Gastroesophageal sphincter (tissue), 4 donors: ENCODE measurements around the gene CSF2. TPM values are rescaled to one million over a fixed set of nuclear protein-coding genes. Genes with fewer than 3 reads are reported as not detected.

Experiments used
- ATAC-seq: fragments of 150-250 bp; one replicate; pipeline ENCODE4 v1.9.1; 2016; ENCODE audit warnings: mild to moderate bottlenecking, moderate library complexity
- H3K27ac ChIP-seq, 4 donors: fragments of 200-600 bp; sonication (generic) in 3 of 4; 1 replicate in 3 of 4; 2 replicates in 1 of 4; pipeline ENCODE4 v1.5.1; 2016 to 2019
- H3K27me3 ChIP-seq: fragments of 200-600 bp; sonication (generic); one replicate; pipeline ENCODE4 v1.5.1; 2019
- H3K36me3 ChIP-seq, 2 donors: fragments of 200-600 bp; sonication (generic); one replicate each; pipeline ENCODE4 v1.5.1; 2019; ENCODE audit warnings: control low read depth in 1 of 2
- H3K4me1 ChIP-seq, 3 donors: fragments of 200-600 bp; sonication (generic); 1 replicate in 2 of 3; 2 replicates in 1 of 3; pipeline ENCODE4 v1.5.1; 2016 to 2019; ENCODE audit warnings: control low read depth in 2 of 3
- H3K4me3 ChIP-seq, 2 donors: fragments of 200-600 bp; sonication (generic); one replicate each; pipeline ENCODE4 v1.5.1; 2019; ENCODE audit warnings: mild to moderate bottlenecking in 1 of 2, moderate library complexity in 1 of 2
- H3K9me3 ChIP-seq, 3 donors: fragments of 200-600 bp; sonication (generic); one replicate each; pipeline ENCODE4 v1.5.1; 2017 to 2019; ENCODE audit warnings: control low read depth in 2 of 3
- CTCF ChIP-seq, 4 experiments: fragments of 200-600 bp in 2 of 4; fragments of 450-650 bp in 2 of 4; sonication (generic) in 1 of 4; IDR thresholded peaks; one replicate each; pipeline ENCODE4 v1.5.1; 2017 to 2019; ENCODE audit warnings: antibody characterized with exemption in 4 of 4, mild to moderate bottlenecking in 2 of 4, moderate library complexity in 2 of 4
- EP300 ChIP-seq: sonication (generic); formaldehyde crosslinking; IDR thresholded peaks from one replicate; pipeline ENCODE4 v1.6.1; 2017; ENCODE audit warnings: antibody characterized with exemption, mild to moderate bottlenecking
- POLR2A ChIP-seq, 2 donors: fragments of 450-650 bp; IDR thresholded peaks; one replicate each; pipeline ENCODE4 v1.6.1; 2017; ENCODE audit warnings: antibody characterized with exemption in 2 of 2, mild to moderate bottlenecking in 2 of 2, moderate library complexity in 1 of 2
- POLR2AphosphoS5 ChIP-seq: sonication (generic); formaldehyde crosslinking; IDR thresholded peaks from one replicate; pipeline ENCODE4 v1.6.1; 2017; ENCODE audit warnings: antibody characterized with exemption
- WGBS, 2 donors: methylation state at CpG; one replicate each; pipeline ENCODE4 v1.1.5; 2018; ENCODE audit warnings: low coverage in 1 of 2; 5-methylcytosine and 5-hydroxymethylcytosine counted together
- total RNA-seq, 4 donors: library from RNA; depleted of rRNA; stranded (reverse); fragments of >200 nt; gene quantifications; one replicate each; pipeline ENCODE4 v1.1.0, GENCODE V29; 2016

CSF2 gene
- total RNA-seq, 4 donors from 2014 or later: 1.1 TPM; not detected in 3

GRCh38 chr5:132067451-132067850 is 6.1 kb upstream of the CSF2 start:
- TF ChIP-seq POLR2A (IDR thresholded peaks at IDR 0.05): no peak
- TF ChIP-seq EP300: no peak
- TF ChIP-seq CTCF (IDR thresholded peaks at IDR 0.05): no peak
- no peak for TF ChIP-seq POLR2AphosphoS5
- Histone ChIP-seq H3K4me3 (no peak overlapping the region), H3K27me3 (no peaks in the 10 kb centered on the region), H3K9me3 (no peaks in the 10 kb centered on the region), H3K27ac (no peak overlapping the region), H3K36me3 (no peaks in the 10 kb centered on the region), H3K4me1 (no peaks in the 10 kb centered on the region)
- ATAC-seq: no peak
- no CpG with 5 or more reads among the region's 11 CpGs for WGBS, 2 donors

- TF ChIP-seq POLR2AphosphoS5 (no peak), EP300 (no peak), CTCF (IDR thresholded peaks at IDR 0.05) (no peak), POLR2A (IDR thresholded peaks at IDR 0.05) (no peak)
- ATAC-seq: no peak
- Histone ChIP-seq H3K27ac (no peak overlapping the region), H3K9me3 (no peaks in the 10 kb centered on the region), H3K36me3 (no peaks in the 10 kb centered on the region), H3K4me1 (no peaks in the 10 kb centered on the region), H3K4me3 (no peak overlapping the region), H3K27me3 (no peaks in the 10 kb centered on the region)
- WGBS, 2 donors: 82 to 87% methylated on average over 2 to 3 of the region's 13 CpGs
Observed at GRCh38 chr5:132067941-132068808, 5.4 kb upstream of the CSF2 start.

GRCh38 chr5:132069561-132069960 is 4.0 kb upstream of the CSF2 start:
- ATAC-seq: no peak
- no peak overlapping the region for H3K4me3 ChIP-seq
- no peaks in the 10 kb centered on the region for H3K4me1 ChIP-seq
- H3K36me3 ChIP-seq: no peaks in the 10 kb centered on the region
- TF ChIP-seq EP300 (no peak), CTCF (IDR thresholded peaks at IDR 0.05) (no peak), POLR2AphosphoS5 (no peak), POLR2A (IDR thresholded peaks at IDR 0.05) (no peak)
- H3K27ac ChIP-seq: no peak overlapping the region
- H3K9me3 ChIP-seq: no peaks in the 10 kb centered on the region
- WGBS, 2 donors: 87% methylated on average over 3 of the region's 10 CpGs; no CpG with 5 or more reads in 1 of the 2 donors
- H3K27me3 ChIP-seq: no peaks in the 10 kb centered on the region

GRCh38 chr5:132069994-132070393 is 3.6 kb upstream of the CSF2 start:
- 80% methylated on average over 1 of the region's 3 CpGs; no CpG with 5 or more reads in 1 of the 2 donors for WGBS, 2 donors
- H3K36me3 ChIP-seq: no peaks in the 10 kb centered on the region
- ATAC-seq: no peak
- TF ChIP-seq EP300 (no peak), POLR2AphosphoS5 (no peak), CTCF (IDR thresholded peaks at IDR 0.05) (no peak), POLR2A (IDR thresholded peaks at IDR 0.05) (no peak)
- no peak overlapping the region for H3K27ac ChIP-seq
- no peaks in the 10 kb centered on the region for H3K27me3 ChIP-seq
- no peak overlapping the region for H3K4me3 ChIP-seq
- H3K4me1 ChIP-seq: no peaks in the 10 kb centered on the region
- H3K9me3 ChIP-seq: no peaks in the 10 kb centered on the region
